GM12865 (cell line): ENCODE data around the gene SNRNP48.

Experiments used
- DNase-seq: peaks from one replicate; pipeline ENCODE4 v3.0.0; 2010; ENCODE audit warnings: low read depth
- H3K4me3 ChIP-seq: 2 replicates; pipeline ENCODE4 v1.5.1; 2011; ENCODE audit warnings: mild to moderate bottlenecking, low read depth, low read length, control low read depth
- TF ChIP-seq, protein P1 (sequence below): IDR thresholded peaks from 2 replicates; pipeline ENCODE4 v1.5.1; 2011; ENCODE audit warnings: low read length, control low read depth, low read depth, inconsistent platforms; ENCODE audit not compliant: insufficient read depth; ENCODE audit errors: missing control alignments

SNRNP48 gene

DNA sequence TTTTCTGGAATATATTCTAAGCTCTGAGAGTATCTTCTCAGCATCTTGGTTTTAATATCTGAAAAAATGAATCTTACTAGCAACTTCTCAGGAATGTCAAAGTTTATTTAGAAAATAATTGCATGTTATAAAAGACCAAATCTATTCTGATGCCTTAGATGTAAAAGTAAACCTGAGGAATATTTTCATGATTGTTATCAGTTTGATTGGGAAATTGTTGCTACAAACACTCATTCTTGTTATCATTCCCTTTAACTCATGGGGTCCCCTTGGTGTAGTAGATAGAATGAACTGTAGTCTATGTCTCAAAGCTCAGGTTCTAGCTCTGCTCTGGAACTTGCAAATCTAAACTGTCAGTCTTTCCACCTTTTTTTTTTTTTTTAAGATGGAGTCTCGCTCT, 50.0 kb downstream of the SNRNP48 start:
- TF ChIP-seq, protein P1, sequence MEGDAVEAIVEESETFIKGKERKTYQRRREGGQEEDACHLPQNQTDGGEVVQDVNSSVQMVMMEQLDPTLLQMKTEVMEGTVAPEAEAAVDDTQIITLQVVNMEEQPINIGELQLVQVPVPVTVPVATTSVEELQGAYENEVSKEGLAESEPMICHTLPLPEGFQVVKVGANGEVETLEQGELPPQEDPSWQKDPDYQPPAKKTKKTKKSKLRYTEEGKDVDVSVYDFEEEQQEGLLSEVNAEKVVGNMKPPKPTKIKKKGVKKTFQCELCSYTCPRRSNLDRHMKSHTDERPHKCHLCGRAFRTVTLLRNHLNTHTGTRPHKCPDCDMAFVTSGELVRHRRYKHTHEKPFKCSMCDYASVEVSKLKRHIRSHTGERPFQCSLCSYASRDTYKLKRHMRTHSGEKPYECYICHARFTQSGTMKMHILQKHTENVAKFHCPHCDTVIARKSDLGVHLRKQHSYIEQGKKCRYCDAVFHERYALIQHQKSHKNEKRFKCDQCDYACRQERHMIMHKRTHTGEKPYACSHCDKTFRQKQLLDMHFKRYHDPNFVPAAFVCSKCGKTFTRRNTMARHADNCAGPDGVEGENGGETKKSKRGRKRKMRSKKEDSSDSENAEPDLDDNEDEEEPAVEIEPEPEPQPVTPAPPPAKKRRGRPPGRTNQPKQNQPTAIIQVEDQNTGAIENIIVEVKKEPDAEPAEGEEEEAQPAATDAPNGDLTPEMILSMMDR, result no peak
- DNase-seq, result no peak
- H3K4me3 ChIP-seq, result no peak overlapping the region

DNA sequence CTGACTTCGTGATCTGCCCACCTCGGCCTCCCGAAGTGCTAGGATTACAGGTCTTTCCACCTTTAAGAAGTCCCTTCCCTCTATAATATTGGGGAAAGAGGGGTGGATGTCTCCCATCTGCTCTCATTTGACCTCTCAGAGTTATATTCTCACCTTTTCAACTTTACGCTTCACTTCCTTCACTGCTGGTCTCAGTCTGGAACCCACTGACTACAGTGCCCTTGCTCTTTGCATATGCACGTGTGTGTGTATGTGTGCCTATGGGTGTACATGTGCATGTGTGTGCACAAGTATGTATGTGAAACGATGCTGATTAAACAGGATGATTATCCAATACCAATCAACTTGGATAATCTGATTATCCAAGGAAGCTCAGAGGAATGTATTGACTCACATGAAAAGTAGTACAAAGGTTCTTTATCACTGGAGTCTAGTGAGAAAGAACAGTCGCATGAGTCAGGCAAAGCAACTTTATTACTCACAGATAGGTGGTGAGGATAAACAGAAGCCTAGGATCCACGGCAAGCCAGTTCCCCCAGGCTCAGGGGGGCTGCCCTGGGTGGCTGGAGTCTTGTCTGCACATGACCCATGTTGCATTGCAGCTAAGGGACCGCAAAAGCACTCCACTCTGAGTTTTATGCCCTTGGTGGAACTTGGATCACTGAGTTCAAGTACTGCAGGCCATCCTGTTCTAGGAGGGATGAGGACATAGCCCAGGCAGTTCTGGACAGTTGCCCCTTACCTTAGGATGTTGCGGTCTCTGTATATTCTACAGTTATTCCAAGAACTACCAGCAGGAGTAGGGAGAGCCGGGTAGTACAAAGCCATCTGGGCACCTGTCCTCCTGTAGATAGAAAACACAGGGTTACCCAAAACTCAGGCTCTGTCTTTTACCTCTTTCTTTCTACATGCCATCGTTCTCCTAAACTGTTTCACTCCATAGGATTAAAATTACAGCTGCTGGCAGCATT, 50.9 kb downstream of the SNRNP48 start:
- TF ChIP-seq, protein P1, result no peak
- no peak overlapping the region for H3K4me3 ChIP-seq
- no peak for DNase-seq

DNA sequence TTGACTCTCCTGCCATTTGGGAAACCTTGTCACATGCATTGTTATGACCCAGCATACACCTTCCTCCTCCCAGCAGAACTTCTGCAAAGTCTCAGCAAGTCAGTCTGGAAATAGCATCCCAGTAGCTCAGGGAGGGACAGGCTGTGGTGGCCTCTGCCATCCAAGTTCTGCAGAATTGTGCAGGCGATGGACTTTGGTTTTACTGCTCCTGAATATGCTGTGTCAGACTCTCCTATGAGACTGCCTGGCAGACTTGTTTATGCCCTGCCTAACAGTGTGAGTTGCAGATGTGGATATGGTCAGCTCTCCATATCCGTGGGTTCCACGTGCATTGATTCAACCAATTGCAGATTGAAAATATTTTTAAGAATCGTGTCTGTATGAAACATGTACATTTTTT, 52.8 kb downstream of the SNRNP48 start:
- no peak overlapping the region for H3K4me3 ChIP-seq
- TF ChIP-seq, protein P1, result no peak
- DNase-seq, result no peak

DNA sequence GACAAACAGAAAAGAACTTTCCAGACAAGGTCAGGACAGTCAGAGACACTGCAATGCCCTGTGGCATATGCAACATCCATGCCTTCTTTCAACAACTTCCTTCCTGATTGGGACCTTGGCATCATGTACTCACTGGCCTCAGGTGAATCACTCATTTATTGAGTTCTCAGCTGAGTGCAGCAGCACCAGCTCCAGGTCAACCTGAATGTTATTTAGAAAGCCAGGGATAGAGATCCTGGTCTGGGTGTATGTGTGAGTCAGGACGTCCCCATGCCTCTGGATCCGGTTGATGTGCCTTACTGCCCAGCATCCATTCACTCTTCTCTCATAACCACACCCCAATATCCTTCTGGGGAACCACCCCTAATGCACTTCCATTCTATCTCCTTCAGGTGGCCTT, 54.4 kb downstream of the SNRNP48 start:
- H3K4me3 ChIP-seq, result no peak overlapping the region
- no peak for DNase-seq
- TF ChIP-seq, protein P1, result no peak

DNA sequence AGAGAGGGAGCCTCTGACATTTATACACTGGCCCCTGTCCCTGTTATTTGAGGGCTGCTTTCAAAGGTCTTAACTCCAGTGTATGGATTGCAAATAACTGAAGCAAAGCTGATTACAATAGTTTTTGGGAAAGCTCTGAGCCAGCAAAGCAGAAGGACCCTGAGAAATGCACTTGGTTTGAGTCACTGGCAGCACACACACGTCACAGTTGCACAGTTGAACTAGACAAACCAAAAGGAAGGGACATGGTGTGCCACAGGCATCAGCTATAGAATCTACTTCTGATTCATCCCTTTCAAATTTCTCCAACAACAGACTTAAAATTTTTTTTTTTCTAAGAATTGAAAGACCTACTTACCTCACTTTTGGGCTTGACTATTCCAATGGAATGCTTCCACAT, 56.4 kb downstream of the SNRNP48 start:
- no peak for DNase-seq
- no peak overlapping the region for H3K4me3 ChIP-seq
- TF ChIP-seq, protein P1, result no peak

DNA sequence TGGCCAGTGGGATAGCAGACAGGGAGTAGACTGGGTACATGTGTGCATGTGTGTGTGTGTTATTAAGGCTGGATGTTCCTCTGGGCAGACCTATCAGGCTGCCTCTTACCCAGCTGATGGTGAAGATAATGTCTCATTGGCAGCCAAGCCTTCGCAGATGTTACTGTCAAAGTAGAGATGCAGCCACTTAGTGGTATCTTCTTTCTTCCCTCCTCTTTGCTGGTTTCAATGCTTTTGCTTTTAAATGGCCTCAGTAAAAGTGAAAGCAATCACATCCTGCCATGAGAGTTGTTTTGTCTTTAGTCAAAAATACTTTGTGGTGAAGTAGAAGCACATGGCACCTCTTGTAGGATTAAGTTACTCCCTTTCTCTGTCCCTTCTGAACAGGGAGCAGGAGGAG, 57.5 kb downstream of the SNRNP48 start:
- DNase-seq, result peak; percentile 56

More for the DNA sequence above, 57.5 kb downstream of the SNRNP48 start:
- H3K4me3 ChIP-seq, result no peak overlapping the region
- TF ChIP-seq, protein P1, result no peak
